Central memory CD8-positive, alpha-beta T cell (primary cell): ENCODE results near the gene NUP93.
"Not testable (repeated sequence)": the region's sequence is repeated elsewhere in the genome, so short reads cannot be mapped to it uniquely, and the experiment has no call there.

Experiments used
- ATAC-seq: fragments of 150-1000 bp; cut with Tn5 transposase; replicated peaks from 2 replicates; pipeline ENCODE4 v1.10.0; 2022; ENCODE audit warnings: mild to moderate bottlenecking, moderate FRiP score, moderate number of reproducible peaks; ENCODE audit not compliant: poor library complexity, severe bottlenecking; ENCODE audit errors: extremely low read depth
- DNase-seq, 2 donors: peaks; one replicate each; pipeline ENCODE4 v3.0.0; 2021; ENCODE audit warnings: low spot score in 2 of 2
- H3K27ac Mint-ChIP-seq: one replicate; pipeline ENCODE4 v1.8.0; 2022; ENCODE audit warnings: low read depth, mild to moderate bottlenecking, moderate library complexity, mixed read lengths
- H3K27me3 Mint-ChIP-seq: one replicate; pipeline ENCODE4 v1.8.0; 2022; ENCODE audit warnings: mixed read lengths
- H3K36me3 Mint-ChIP-seq: one replicate; pipeline ENCODE4 v1.8.0; 2022; ENCODE audit warnings: mild to moderate bottlenecking, moderate library complexity, mixed read lengths; ENCODE audit not compliant: insufficient read depth
- H3K4me1 Mint-ChIP-seq: one replicate; pipeline ENCODE4 v1.8.0; 2022; ENCODE audit warnings: mixed read lengths
- H3K4me3 Mint-ChIP-seq: one replicate; pipeline ENCODE4 v1.8.0; 2022; ENCODE audit warnings: mild to moderate bottlenecking, moderate library complexity, mixed read lengths
- H3K9me3 Mint-ChIP-seq: one replicate; pipeline ENCODE4 v1.8.0; 2022; ENCODE audit warnings: mixed read lengths

The NUP93 gene

GRCh38 chr16:56715126-56715525 lies 14.8 kb upstream of the NUP93 start:
- no peaks in the 10 kb centered on the region for H3K27me3 Mint-ChIP-seq
- no peak for ATAC-seq
- peaks cover 16% of the 10 kb centered on the region for H3K4me1 Mint-ChIP-seq
- DNase-seq = no peak
- H3K9me3 Mint-ChIP-seq = no peaks in the 10 kb centered on the region
- no peaks in the 10 kb centered on the region for H3K36me3 Mint-ChIP-seq
- no peak overlapping the region for H3K27ac Mint-ChIP-seq
- H3K4me3 Mint-ChIP-seq = no peak overlapping the region

- peaks cover 2% of the 10 kb centered on the region for H3K4me1 Mint-ChIP-seq
- H3K27ac Mint-ChIP-seq = no peak overlapping the region
- no peak for DNase-seq
- H3K9me3 Mint-ChIP-seq = no peaks in the 10 kb centered on the region
- H3K36me3 Mint-ChIP-seq = no peaks in the 10 kb centered on the region
- ATAC-seq = no peak
- no peaks in the 10 kb centered on the region for H3K27me3 Mint-ChIP-seq
- H3K4me3 Mint-ChIP-seq = no peak overlapping the region
These were observed 13.2 kb upstream of the NUP93 start for GRCh38 chr16:56716761-56717160.

GRCh38 chr16:56717532-56717931 lies 12.4 kb upstream of the NUP93 start:
- H3K4me3 Mint-ChIP-seq, H3K27me3 Mint-ChIP-seq, DNase-seq, ATAC-seq, H3K9me3 Mint-ChIP-seq, H3K4me1 Mint-ChIP-seq, H3K36me3 Mint-ChIP-seq, H3K27ac Mint-ChIP-seq: not testable (repeated sequence)

GRCh38 chr16:56722200-56722842 lies 7.6 kb upstream of the NUP93 start:
- DNase-seq = no peak
- ATAC-seq = no peak
- H3K4me1 Mint-ChIP-seq = no peaks in the 10 kb centered on the region
- no peak overlapping the region for H3K27ac Mint-ChIP-seq
- no peaks in the 10 kb centered on the region for H3K27me3 Mint-ChIP-seq
- no peak overlapping the region for H3K4me3 Mint-ChIP-seq
- H3K36me3 Mint-ChIP-seq = peaks cover 2% of the 10 kb centered on the region
- no peaks in the 10 kb centered on the region for H3K9me3 Mint-ChIP-seq

GRCh38 chr16:56724191-56724590 lies 5.7 kb upstream of the NUP93 start:
- no peak for ATAC-seq

GRCh38 chr16:56726283-56726682 lies 3.6 kb upstream of the NUP93 start:
- Mint-ChIP-seq H3K9me3 (no peaks in the 10 kb centered on the region), H3K27ac (no peak overlapping the region), H3K4me1 (peaks cover 12% of the 10 kb centered on the region), H3K27me3 (no peaks in the 10 kb centered on the region), H3K36me3 (peaks cover 2% of the 10 kb centered on the region), H3K4me3 (no peak overlapping the region)
- no peak for ATAC-seq
- no peak for DNase-seq

More at GRCh38 chr16:56724191-56724590, 5.7 kb upstream of the NUP93 start:
- Mint-ChIP-seq H3K27me3 (no peaks in the 10 kb centered on the region), H3K4me1 (peaks cover 6% of the 10 kb centered on the region), H3K36me3 (peaks cover 2% of the 10 kb centered on the region), H3K4me3 (no peak overlapping the region), H3K27ac (no peak overlapping the region), H3K9me3 (no peaks in the 10 kb centered on the region)
- DNase-seq = no peak

- Mint-ChIP-seq H3K4me1 (peaks cover 12% of the 10 kb centered on the region), H3K27ac (no peak overlapping the region), H3K36me3 (peaks cover 2% of the 10 kb centered on the region), H3K27me3 (no peaks in the 10 kb centered on the region), H3K4me3 (no peak overlapping the region), H3K9me3 (no peaks in the 10 kb centered on the region)
- DNase-seq (no peak), ATAC-seq (no peak)
These were observed 3.0 kb upstream of the NUP93 start for GRCh38 chr16:56726926-56727325.

- Mint-ChIP-seq H3K36me3 (peaks cover 2% of the 10 kb centered on the region), H3K27me3 (no peaks in the 10 kb centered on the region), H3K9me3 (no peaks in the 10 kb centered on the region), H3K4me1 (peaks cover 12% of the 10 kb centered on the region), H3K4me3 (no peak overlapping the region), H3K27ac (no peak overlapping the region)
- no peak for DNase-seq
- ATAC-seq = no peak
These were observed 1.9 kb upstream of the NUP93 start for GRCh38 chr16:56728027-56728426.

GRCh38 chr16:56728980-56729734 lies 772 bp upstream of the NUP93 start:
- H3K27me3 Mint-ChIP-seq = no peaks in the 10 kb centered on the region
- H3K4me1 Mint-ChIP-seq = peaks cover 12% of the 10 kb centered on the region
- DNase-seq (no peak), ATAC-seq (no peak)
- peaks cover 2% of the 10 kb centered on the region for H3K36me3 Mint-ChIP-seq
- H3K9me3 Mint-ChIP-seq = no peaks in the 10 kb centered on the region
- no peak overlapping the region for H3K27ac Mint-ChIP-seq
- no peak overlapping the region for H3K4me3 Mint-ChIP-seq

GRCh38 chr16:56732366-56732765 lies 2.4 kb downstream of the NUP93 start:
- H3K27me3 Mint-ChIP-seq = no peaks in the 10 kb centered on the region
- H3K36me3 Mint-ChIP-seq = peaks cover 2% of the 10 kb centered on the region
- H3K9me3 Mint-ChIP-seq = no peaks in the 10 kb centered on the region
- ATAC-seq = no peak
- H3K4me3 Mint-ChIP-seq = no peak overlapping the region
- DNase-seq = no peak
- peaks cover 22% of the 10 kb centered on the region for H3K4me1 Mint-ChIP-seq
- H3K27ac Mint-ChIP-seq = no peak overlapping the region

- ATAC-seq (no peak), DNase-seq (no peak)
- H3K4me3 Mint-ChIP-seq = no peak overlapping the region
- no peak overlapping the region for H3K27ac Mint-ChIP-seq
- peaks cover 4% of the 10 kb centered on the region for H3K36me3 Mint-ChIP-seq
- peaks cover 26% of the 10 kb centered on the region for H3K4me1 Mint-ChIP-seq
- H3K9me3 Mint-ChIP-seq = no peaks in the 10 kb centered on the region
- no peaks in the 10 kb centered on the region for H3K27me3 Mint-ChIP-seq
These were observed 2.9 kb downstream of the NUP93 start for GRCh38 chr16:56732832-56733231.

- H3K4me1 Mint-ChIP-seq = peaks cover 18% of the 10 kb centered on the region
- no peak for DNase-seq
- peaks cover 4% of the 10 kb centered on the region for H3K36me3 Mint-ChIP-seq
These were observed 4.5 kb downstream of the NUP93 start for GRCh38 chr16:56734429-56734828.

GRCh38 chr16:56736476-56736875 lies 6.5 kb downstream of the NUP93 start:
- Mint-ChIP-seq H3K9me3 (no peaks in the 10 kb centered on the region), H3K27me3 (no peaks in the 10 kb centered on the region), H3K36me3 (peaks cover 4% of the 10 kb centered on the region), H3K27ac (no peak overlapping the region), H3K4me1 (peaks cover 14% of the 10 kb centered on the region), H3K4me3 (no peak overlapping the region)
- no peak for ATAC-seq
- DNase-seq = no peak

More at GRCh38 chr16:56734429-56734828, 4.5 kb downstream of the NUP93 start:
- Mint-ChIP-seq H3K4me3 (no peak overlapping the region), H3K27ac (no peak overlapping the region), H3K27me3 (no peaks in the 10 kb centered on the region), H3K9me3 (no peaks in the 10 kb centered on the region)
- no peak for ATAC-seq
